Choroid plexus epithelial cell (primary cell): ENCODE measurements around the gene ANKRD61.

Experiments used
- DNase-seq: peaks from one replicate; pipeline ENCODE4 v3.0.0-alpha.2; 2010; ENCODE audit warnings: low read depth
- H3K4me3 ChIP-seq: 2 replicates; pipeline ENCODE4 v1.5.1; 2011; ENCODE audit warnings: low read depth, mild to moderate bottlenecking, control low read depth, low read length, moderate library complexity
- CTCF ChIP-seq: conservative IDR thresholded peaks from 2 replicates; pipeline ENCODE4 v1.5.1; 2011; ENCODE audit warnings: low read depth, mild to moderate bottlenecking, control low read depth, inconsistent platforms, low read length, moderate library complexity

The ANKRD61 gene

GRCh38 chr7:6026011-6026819 lies 5.0 kb upstream of the ANKRD61 start:
- peak; percentile 63 for TF ChIP-seq CTCF
- H3K4me3 ChIP-seq: no peak overlapping the region
- DNase-seq: peak; percentile 65

- no peak for TF ChIP-seq CTCF
- no peak overlapping the region for H3K4me3 ChIP-seq
- DNase-seq: no peak
Observed at GRCh38 chr7:6026820-6027311, 4.3 kb upstream of the ANKRD61 start.

GRCh38 chr7:6027806-6028365 lies 3.3 kb upstream of the ANKRD61 start:
- TF ChIP-seq CTCF: no peak
- DNase-seq: no peak
- H3K4me3 ChIP-seq: no peak overlapping the region

- no peak for DNase-seq
- TF ChIP-seq CTCF: no peak
- no peak overlapping the region for H3K4me3 ChIP-seq
Observed at GRCh38 chr7:6028563-6028962, 2.6 kb upstream of the ANKRD61 start.

- TF ChIP-seq CTCF: no peak
- DNase-seq: no peak
- H3K4me3 ChIP-seq: no peak overlapping the region
Observed at GRCh38 chr7:6031567-6031966, 391 bp downstream of the ANKRD61 start.

GRCh38 chr7:6032167-6032566 lies 991 bp downstream of the ANKRD61 start:
- TF ChIP-seq CTCF: no peak
- DNase-seq: no peak
- H3K4me3 ChIP-seq: no peak overlapping the region
